GM12878 (cell line): Measurements from ENCODE around the gene COL5A1. TPM values are rescaled to one million over a fixed set of nuclear protein-coding genes. Genes with fewer than 3 reads are reported as not detected.

Experiments used
- ATAC-seq: fragments of 200-7000 bp; cut with Tn5 transposase; 3 replicates; pipeline ENCODE4 v1.9.1; 2020; ENCODE audit warnings: mild to moderate bottlenecking, moderate library complexity
- BruUV-seq: library from RNA; stranded (reverse); fragments of 400-500 nt; replicated peaks from 2 replicates; lab custom pipeline; 2021; lab: Mats Ljungman, UMichigan
- CTCF ChIA-PET: fragments of 300-600 bp; sonication (Branson Sonifier 250); formaldehyde crosslinking; extraction: SDS; loops from one replicate; lab custom pipeline; 2021; ENCODE audit warnings: inconsistent platforms; lab: Yijun Ruan, JAX
- POLR2A ChIA-PET: fragments of 350-600 bp; formaldehyde crosslinking; extraction: SDS; loops from one replicate; lab custom pipeline; 2021; ENCODE audit warnings: inconsistent platforms; lab: Charles Lee
- RAD21 ChIA-PET: fragments of 300-600 bp; sonication (Branson Sonifier 250); formaldehyde crosslinking; loops from one replicate; lab custom pipeline; 2023; ENCODE audit warnings: antibody characterized with exemption; ENCODE audit not compliant: unreplicated experiment; lab: Charles Lee
- SMC1A ChIA-PET: fragments of 300-600 bp; sonication (Branson Sonifier 250); formaldehyde crosslinking; loops from one replicate; lab custom pipeline; 2023; ENCODE audit not compliant: unreplicated experiment, uncharacterized antibody; lab: Charles Lee
- DNase-seq: peaks from one replicate; pipeline ENCODE4 v3.0.0-alpha.2; 2011; ENCODE audit warnings: low read depth, low spot score
- FAIRE-seq: peaks from 3 replicates; lab custom pipeline; 2011; peaks lifted over from hg19 to GRCh38; lab: Jason Lieb, UNC
- H2AFZ ChIP-seq: 2 replicates; pipeline ENCODE4 v1.6.0; 2011; ENCODE audit warnings: low read depth, low read length, control low read depth; ENCODE audit not compliant: control insufficient read depth
- H3K27ac ChIP-seq: 2 replicates; pipeline ENCODE4 v1.5.1; 2011; ENCODE audit warnings: control low read depth; ENCODE audit not compliant: control insufficient read depth, insufficient read depth
- H3K27me3 ChIP-seq, 2 experiments: replicated peaks in 1 of 2; 2 replicates each; pipeline versions ENCODE4 v1.6.0 to v1.6.1; 2011; ENCODE audit warnings: low read length in 1 of 2; ENCODE audit not compliant: control insufficient read depth in 2 of 2, insufficient read depth in 2 of 2
- H3K36me3 ChIP-seq, 2 experiments: 2 replicates each; pipeline ENCODE4 v1.5.1; 2011; ENCODE audit warnings: low read length in 1 of 2; ENCODE audit not compliant: control insufficient read depth in 2 of 2, insufficient read depth in 2 of 2
- H3K4me1 ChIP-seq: 2 replicates; pipeline ENCODE4 v1.6.1; 2011; ENCODE audit warnings: mild to moderate bottlenecking, low read length, moderate library complexity, mixed read lengths; ENCODE audit not compliant: control insufficient read depth, insufficient read depth
- H3K4me2 ChIP-seq: 2 replicates; pipeline ENCODE4 v1.6.0; 2011; ENCODE audit warnings: control low read depth; ENCODE audit not compliant: control insufficient read depth, insufficient read depth
- H3K4me3 ChIP-seq: fragments of 200-600 bp; sonication (generic); 2 replicates; pipeline ENCODE4 v1.5.1; 2016
- H3K79me2 ChIP-seq: 2 replicates; pipeline ENCODE4 v1.6.0; 2011; ENCODE audit warnings: low read length; ENCODE audit not compliant: control insufficient read depth, insufficient read depth
- H3K9ac ChIP-seq: 2 replicates; pipeline ENCODE4 v1.8.0; 2011; ENCODE audit warnings: low read length, control low read depth, mixed read lengths; ENCODE audit not compliant: control insufficient read depth, insufficient read depth
- H3K9me3 ChIP-seq: replicated peaks from 3 replicates; pipeline ENCODE4 v1.5.1; 2011; ENCODE audit warnings: mild to moderate bottlenecking, low read length; ENCODE audit not compliant: control insufficient read depth, insufficient read depth
- H4K20me1 ChIP-seq: 2 replicates; pipeline ENCODE4 v1.6.0; 2011; ENCODE audit not compliant: control insufficient read depth, insufficient read depth
- CHD1 ChIP-seq: IDR thresholded peaks from 2 replicates; pipeline ENCODE4 v1.6.1; 2012; ENCODE audit warnings: low read depth, low read length, improper control_type of control experiment
- CUX1 ChIP-seq: IDR thresholded peaks from 2 replicates; pipeline ENCODE4 v1.6.1; 2012; ENCODE audit warnings: improper control_type of control experiment, low read depth, low read length; ENCODE audit not compliant: insufficient replicate concordance
- KLF5 ChIP-seq: fragments of 450-650 bp; IDR thresholded peaks from 2 replicates; pipeline ENCODE4 v1.6.1; 2014; ENCODE audit warnings: mild to moderate bottlenecking; ENCODE audit not compliant: partially characterized antibody
- NRF1 ChIP-seq: conservative IDR thresholded peaks from 2 replicates; pipeline ENCODE4 v1.6.1; 2011; ENCODE audit warnings: mild to moderate bottlenecking, low read depth, low read length, improper control_type of control experiment
- PML ChIP-seq: IDR thresholded peaks from 2 replicates; pipeline ENCODE4 v1.6.1; 2012; ENCODE audit warnings: low read length, inconsistent platforms
- POLR2AphosphoS5 ChIP-seq: IDR thresholded peaks from 2 replicates; pipeline ENCODE4 v1.6.1; 2011; ENCODE audit warnings: mild to moderate bottlenecking, low read length, inconsistent platforms
- SIX5 ChIP-seq: IDR thresholded peaks from 2 replicates; pipeline ENCODE4 v1.6.1; 2011; ENCODE audit warnings: mild to moderate bottlenecking, low read depth, low read length, moderate library complexity; ENCODE audit not compliant: severe bottlenecking
- SMAD5 ChIP-seq: IDR thresholded peaks from 2 replicates; pipeline ENCODE4 v1.6.1; 2016; ENCODE audit warnings: antibody characterized with exemption, low read depth
- ZNF24 ChIP-seq: fragments of 450-650 bp; IDR thresholded peaks from 2 replicates; pipeline ENCODE4 v1.6.1; 2017; ENCODE audit warnings: antibody characterized with exemption, mild to moderate bottlenecking
- ZNF622 ChIP-seq: fragments of 450-650 bp; IDR thresholded peaks from 2 replicates; pipeline ENCODE4 v1.6.1; 2017; ENCODE audit warnings: mild to moderate bottlenecking, inconsistent platforms
- WGBS: methylation state at CpG from one replicate; pipeline ENCODE4 v1.1.6; 2016; ENCODE audit warnings: low lambda C conversion rate; ENCODE audit not compliant: insufficient replicate concordance, insufficient coverage; ENCODE audit errors: missing lambda C conversion rate; 5-methylcytosine and 5-hydroxymethylcytosine counted together
- in situ Hi-C: fragments of 300-500 bp; cut with MboI; formaldehyde crosslinking; loops from 9 replicates; pipeline ENCODE4 v1.14.3; 2018; ENCODE audit warnings: mixed read lengths
- intact Hi-C: fragments of 100-400 bp; cut with micrococcal nuclease; formaldehyde crosslinking; loops from one replicate; pipeline ENCODE4 v1.14.2; 2022; ENCODE audit not compliant: unreplicated experiment
- polyA plus RNA-seq, 11 experiments: library from polyadenylated mRNA; depleted of rRNA in 4 of 11; unstranded in 6 of 11; stranded (reverse) in 5 of 11; fragments of >200 nt; fragmentation: Nextera tagmentation in 4 of 11; fragmentation: Illumina TruSeq in 1 of 11; extraction: Ambion mirVana in 4 of 11; extraction: Trizol in 1 of 11; gene quantifications; 1 replicate in 1 of 11; 2 replicates in 10 of 11; pipeline versions ENCODE4 v1.2.1 to v1.2.3, GENCODE V29; 2011 to 2016; ENCODE audit warnings: inconsistent platforms in 2 of 11, missing spikeins in 2 of 11, low read depth in 1 of 11
- total RNA-seq, 4 experiments: library from RNA; depleted of rRNA in 3 of 4; stranded (reverse); fragments of >200 nt in 3 of 4; fragmentation: Illumina TruSeq in 1 of 4; extraction: Trizol in 1 of 4; gene quantifications; 2 replicates each; pipeline versions ENCODE4 v1.2.1 to v1.2.3, GENCODE V29; 2013 to 2021
- TF ChIP-seq, protein P1 (sequence below): IDR thresholded peaks from 2 replicates; pipeline ENCODE4 v1.6.1; 2012; ENCODE audit warnings: low read depth, low read length, improper control_type of control experiment

The COL5A1 gene
- total and polyA plus RNA-seq, 10 of the 15 experiments (the other 5 are each of a cell fraction or from before 2014, with no cell fraction given) = under 0.01 to 0.15 (median 0.13) TPM; not detected in 4

GRCh38 chr9:134606951-134607731 is 34.5 kb upstream of the COL5A1 start (continued):
- no peak for TF ChIP-seq CUX1
- TF ChIP-seq, protein P1, sequence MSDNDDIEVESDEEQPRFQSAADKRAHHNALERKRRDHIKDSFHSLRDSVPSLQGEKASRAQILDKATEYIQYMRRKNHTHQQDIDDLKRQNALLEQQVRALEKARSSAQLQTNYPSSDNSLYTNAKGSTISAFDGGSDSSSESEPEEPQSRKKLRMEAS = no peak
- TF ChIP-seq ZNF622 = no peak
- TF ChIP-seq NRF1 = no peak
- TF ChIP-seq SMAD5 = no peak
- TF ChIP-seq PML = no peak

GRCh38 chr9:134607971-134608370 is 33.6 kb upstream of the COL5A1 start:
- BruUV-seq = no TSS peak
- no peak for TF ChIP-seq KLF5
- TF ChIP-seq CHD1 = no peak
- no peak for TF ChIP-seq ZNF24
- TF ChIP-seq SIX5 = no peak
- no peak for TF ChIP-seq POLR2AphosphoS5
- no peaks in the 10 kb centered on the region for H3K79me2 ChIP-seq
- ChIA-PET SMC1A (no interaction called here), RAD21 (no interaction called here), CTCF (no interaction called here), POLR2A (no interaction called here)
- no peak overlapping the region for H3K27ac ChIP-seq
- in situ Hi-C loops = no loop called here
- no peak overlapping the region for H3K4me2 ChIP-seq
- H2AFZ ChIP-seq = no peak overlapping the region
- H3K9ac ChIP-seq = no peak overlapping the region
- H3K36me3 ChIP-seq = no peaks in the 10 kb centered on the region
- no peak for ATAC-seq
- H4K20me1 ChIP-seq = no peaks in the 10 kb centered on the region
- intact Hi-C loops = no loop called here
- H3K27me3 ChIP-seq = no peaks in the 10 kb centered on the region
- no peaks in the 10 kb centered on the region; the same call in 2 of the 3 replicates for H3K9me3 ChIP-seq
- no peaks in the 10 kb centered on the region for H3K4me1 ChIP-seq
- DNase-seq = no peak
- H3K4me3 ChIP-seq = no peak overlapping the region
- WGBS = 24% methylated on average over 4 of the region's 4 CpGs
- FAIRE-seq = peak; percentile 23
